OCI-LY7 (cell line): ENCODE data around the gene LILRB1. TPM values are rescaled to one million over a fixed set of nuclear protein-coding genes. Genes with fewer than 3 reads are reported as not detected.

Experiments used
- BruUV-seq: library from RNA; stranded (reverse); fragments of 400-500 nt; replicated peaks from 2 replicates; lab custom pipeline; 2021; lab: Mats Ljungman, UMichigan
- CTCF ChIA-PET: fragments of 300-600 bp; sonication (Branson Sonifier 250); formaldehyde crosslinking; loops from one replicate; lab custom pipeline; 2022; ENCODE audit warnings: antibody characterized with exemption; ENCODE audit not compliant: unreplicated experiment; lab: Charles Lee
- POLR2A ChIA-PET: fragments of 300-600 bp; sonication (Branson Sonifier 250); formaldehyde crosslinking; loops from one replicate; lab custom pipeline; 2022; ENCODE audit warnings: antibody characterized with exemption; lab: Charles Lee
- DNase-seq: peaks from one replicate; pipeline ENCODE4 v3.0.0-alpha.2; 2015; ENCODE audit warnings: low spot score
- H2AFZ ChIP-seq: fragments of 200-600 bp; sonication (generic), shearing (Covaris generic); 2 replicates; pipeline ENCODE4 v1.6.1; 2014; ENCODE audit warnings: mild to moderate bottlenecking, antibody characterized with exemption, low read length, moderate library complexity
- H3K27ac ChIP-seq: fragments of 200-600 bp; sonication (generic); 2 replicates; pipeline ENCODE4 v1.5.1; 2014; ENCODE audit warnings: mixed run types, low read depth, mild to moderate bottlenecking, moderate library complexity, low read length, inconsistent platforms; ENCODE audit not compliant: poor library complexity, severe bottlenecking
- H3K36me3 ChIP-seq: fragments of 200-600 bp; sonication (generic); 2 replicates; pipeline ENCODE4 v1.6.1; 2014; ENCODE audit warnings: mild to moderate bottlenecking, antibody characterized with exemption, low read length, moderate library complexity, mixed read lengths; ENCODE audit not compliant: insufficient read depth
- H3K4me1 ChIP-seq: fragments of 200-600 bp; sonication (generic); 2 replicates; pipeline ENCODE4 v1.5.1; 2014; ENCODE audit warnings: mild to moderate bottlenecking, low read length; ENCODE audit not compliant: insufficient read depth, poor library complexity, severe bottlenecking
- H3K4me2 ChIP-seq: fragments of 200-600 bp; sonication (generic); 2 replicates; pipeline ENCODE4 v1.6.1; 2014; ENCODE audit warnings: mild to moderate bottlenecking, low read length
- H3K4me3 ChIP-seq: fragments of 200-600 bp; sonication (generic); 2 replicates; pipeline ENCODE4 v1.5.1; 2014; ENCODE audit warnings: mild to moderate bottlenecking, low read depth, low read length; ENCODE audit not compliant: poor library complexity, severe bottlenecking
- H3K79me2 ChIP-seq: fragments of 200-600 bp; sonication (generic); 2 replicates; pipeline ENCODE4 v1.6.1; 2016; ENCODE audit warnings: low read depth, mild to moderate bottlenecking, low read length, moderate library complexity, mixed read lengths; ENCODE audit not compliant: insufficient read depth
- H3K9me2 ChIP-seq: fragments of 200-600 bp; sonication (generic); 2 replicates; pipeline ENCODE4 v1.6.1; 2016; ENCODE audit warnings: mild to moderate bottlenecking, low read length, mixed read lengths; ENCODE audit not compliant: insufficient read depth
- H3K9me3 ChIP-seq: fragments of 200-600 bp; sonication (generic); 2 replicates; pipeline ENCODE4 v1.6.1; 2014; ENCODE audit warnings: mild to moderate bottlenecking, mixed run types, low read length, mixed read lengths
- H4K20me1 ChIP-seq: fragments of 200-600 bp; sonication (generic); 2 replicates; pipeline ENCODE4 v1.6.1; 2014; ENCODE audit warnings: mild to moderate bottlenecking, antibody characterized with exemption, low read length, moderate library complexity, mixed read lengths; ENCODE audit not compliant: insufficient read depth
- CTCF ChIP-seq: fragments of 200-600 bp; sonication (generic); conservative IDR thresholded peaks from 2 replicates; pipeline ENCODE4 v1.5.1; 2014; ENCODE audit warnings: mild to moderate bottlenecking, antibody characterized with exemption, low read length, moderate library complexity, mixed read lengths
- EZH2phosphoT487 ChIP-seq: fragments of 200-600 bp; sonication (generic); IDR thresholded peaks from 2 replicates; pipeline ENCODE4 v1.6.1; 2018; ENCODE audit warnings: low read depth, borderline replicate concordance, mild to moderate bottlenecking, mixed run types, antibody characterized with exemption, low read length, moderate library complexity, mixed read lengths
- intact Hi-C: fragments of 100-400 bp; cut with micrococcal nuclease; formaldehyde crosslinking; loops from one replicate; pipeline ENCODE4 v1.10.0; 2022; ENCODE audit not compliant: unreplicated experiment
- microRNA-seq: library from miRNA; unstranded; fragments of <30 nt; microRNA quantifications from one replicate; pipeline ENCODE4 v1.2.0, GENCODE V29; 2022; ENCODE audit warnings: borderline replicate concordance
- small RNA-seq: library from RNA; depleted of rRNA; stranded (forward); fragments of <200 nt; gene quantifications from one replicate; pipeline ENCODE3, GENCODE V24; 2014
- total RNA-seq, 2 experiments: library from RNA; depleted of rRNA in 1 of 2; stranded (reverse); fragments of >200 nt in 1 of 2; shearing (Covaris generic) in 1 of 2; gene quantifications; 2 replicates each; pipeline ENCODE4 v1.2.3, GENCODE V29; 2014 to 2022

Gene LILRB1
- total RNA-seq, 2 experiments from 2014 or later = 4.5 TPM; not detected in 1

- BruUV-seq = no TSS peak
- Histone ChIP-seq H3K36me3 (no peaks in the 10 kb centered on the region), H3K9me2 (no peaks in the 10 kb centered on the region), H3K4me1 (peaks cover 4% of the 10 kb centered on the region), H2AFZ (no peak overlapping the region), H3K4me2 (no peak overlapping the region), H4K20me1 (no peaks in the 10 kb centered on the region), H3K79me2 (no peaks in the 10 kb centered on the region), H3K4me3 (no peak overlapping the region), H3K27ac (no peak overlapping the region), H3K9me3 (no peaks in the 10 kb centered on the region)
- intact Hi-C loops = no loop called here
- CTCF ChIA-PET = no interaction called here
- POLR2A ChIA-PET = no interaction called here
- no peak for DNase-seq
- no peak for TF ChIP-seq CTCF
- TF ChIP-seq EZH2phosphoT487 = no peak
Observed at GRCh38 chr19:54682306-54682856, 52.1 kb downstream of the LILRB1 start.

- POLR2A ChIA-PET = interaction anchor here (0.6 kb wide), 1 partner anchor 223 kb away, joined by 3 read pairs; no protein-coding TSS in a partner anchor
Observed at GRCh38 chr19:54684527-54684926, 54.2 kb downstream of the LILRB1 start.

More at GRCh38 chr19:54684527-54684926, 54.2 kb downstream of the LILRB1 start:
- Histone ChIP-seq H3K36me3 (no peaks in the 10 kb centered on the region), H2AFZ (no peak overlapping the region), H3K27ac (no peak overlapping the region), H3K9me2 (no peaks in the 10 kb centered on the region), H3K4me1 (peaks cover 4% of the 10 kb centered on the region), H3K4me2 (no peak overlapping the region), H3K4me3 (no peak overlapping the region), H3K79me2 (no peaks in the 10 kb centered on the region), H3K9me3 (no peaks in the 10 kb centered on the region), H4K20me1 (no peaks in the 10 kb centered on the region)
- peak; percentile 27 for DNase-seq
- BruUV-seq = no TSS peak
- TF ChIP-seq EZH2phosphoT487 (no peak), CTCF (no peak)
- intact Hi-C loops = no loop called here
- CTCF ChIA-PET = no interaction called here

Small RNA genes within 50 kb of the gene (microRNA-seq; reads per million reads assigned to microRNA genes)
- gene MIR8061 = not detected

Small RNA genes within 50 kb of the gene (small RNA-seq; reads per million reads assigned to genes)
- gene AC245036.3 (not detected), gene MIR8061 (not detected)

Other genes with a start within 250 kb of the LILRB1 start
- gene TTYH1, start 215.0 kb upstream of the LILRB1 start, total RNA-seq (2014; rRNA removed; shearing (Covaris generic)) = not detected in 2 replicates
- gene TTYH1, start 215.0 kb upstream of the LILRB1 start, total RNA-seq (2022) = 0.53 TPM in 1 of 2 replicates, not detected in the other
- gene LENG8, start 181.3 kb upstream of the LILRB1 start, total RNA-seq (2014; rRNA removed; shearing (Covaris generic)) = 55.7 and 63.2 TPM in 2 replicates
- gene LENG8, start 181.3 kb upstream of the LILRB1 start, total RNA-seq (2022) = 137 and 170 TPM in 2 replicates
- 4.1 and 6.0 TPM in 2 replicates for gene LENG9, start 166.7 kb upstream of the LILRB1 start, total RNA-seq (2014; rRNA removed; shearing (Covaris generic))
- gene LENG9, start 166.7 kb upstream of the LILRB1 start, total RNA-seq (2022) = 1.8 and 3.6 TPM in 2 replicates
- gene CDC42EP5, start 157.2 kb upstream of the LILRB1 start, total RNA-seq (2014; rRNA removed; shearing (Covaris generic)) = not detected in 2 replicates
- gene CDC42EP5, start 157.2 kb upstream of the LILRB1 start, total RNA-seq (2022) = not detected in 2 replicates
- gene LAIR2, start 127.7 kb upstream of the LILRB1 start, total RNA-seq (2014; rRNA removed; shearing (Covaris generic)) = not detected in 2 replicates
- not detected in 2 replicates for gene LAIR2, start 127.7 kb upstream of the LILRB1 start, total RNA-seq (2022)
- gene LILRA2, start 56.7 kb upstream of the LILRB1 start, total RNA-seq (2014; rRNA removed; shearing (Covaris generic)) = 0.38 and 0.44 TPM in 2 replicates
- gene LILRA2, start 56.7 kb upstream of the LILRB1 start, total RNA-seq (2022) = 5.0 and 5.5 TPM in 2 replicates
- not detected in 2 replicates for gene LILRA1, start 36.9 kb upstream of the LILRB1 start, total RNA-seq (2014; rRNA removed; shearing (Covaris generic))
- not detected in 2 replicates for gene LILRA1, start 36.9 kb upstream of the LILRB1 start, total RNA-seq (2022)
- 0.82 and 1.4 TPM in 2 replicates for gene LILRB4, start 32.5 kb downstream of the LILRB1 start, total RNA-seq (2014; rRNA removed; shearing (Covaris generic))
- gene LILRB4, start 32.5 kb downstream of the LILRB1 start, total RNA-seq (2022) = 3.0 and 6.2 TPM in 2 replicates
- not detected in 2 replicates for gene KIR3DL3, start 94.0 kb downstream of the LILRB1 start, total RNA-seq (2014; rRNA removed; shearing (Covaris generic))
- gene KIR3DL3, start 94.0 kb downstream of the LILRB1 start, total RNA-seq (2022) = not detected in 2 replicates
- gene KIR2DL3, start 108.0 kb downstream of the LILRB1 start, total RNA-seq (2014; rRNA removed; shearing (Covaris generic)) = not detected in 2 replicates
- not detected in 2 replicates for gene KIR2DL3, start 108.0 kb downstream of the LILRB1 start, total RNA-seq (2022)
- not detected in 2 replicates for gene KIR2DL1, start 139.3 kb downstream of the LILRB1 start, total RNA-seq (2014; rRNA removed; shearing (Covaris generic))
- gene KIR2DL1, start 139.3 kb downstream of the LILRB1 start, total RNA-seq (2022) = not detected in 2 replicates
- not detected in 2 replicates for gene KIR2DL4, start 173.1 kb downstream of the LILRB1 start, total RNA-seq (2014; rRNA removed; shearing (Covaris generic))
- not detected in 2 replicates for gene KIR2DL4, start 173.1 kb downstream of the LILRB1 start, total RNA-seq (2022)
- not detected in 2 replicates for gene KIR3DL1, start 186.0 kb downstream of the LILRB1 start, total RNA-seq (2014; rRNA removed; shearing (Covaris generic))
- not detected in 2 replicates for gene KIR3DL1, start 186.0 kb downstream of the LILRB1 start, total RNA-seq (2022)
- not detected in 2 replicates for gene KIR2DS4, start 202.2 kb downstream of the LILRB1 start, total RNA-seq (2014; rRNA removed; shearing (Covaris generic))
- gene KIR2DS4, start 202.2 kb downstream of the LILRB1 start, total RNA-seq (2022) = not detected in 2 replicates
- gene KIR3DL2, start 220.0 kb downstream of the LILRB1 start, total RNA-seq (2014; rRNA removed; shearing (Covaris generic)) = not detected in 2 replicates
- not detected in 2 replicates for gene KIR3DL2, start 220.0 kb downstream of the LILRB1 start, total RNA-seq (2022)
- gene FCAR, start 243.8 kb downstream of the LILRB1 start, total RNA-seq (2014; rRNA removed; shearing (Covaris generic)) = not detected in 2 replicates
- not detected in 2 replicates for gene FCAR, start 243.8 kb downstream of the LILRB1 start, total RNA-seq (2022)